Measurements from ENCODE around the gene TRMT44.
"Not testable (repeated sequence)": the region's sequence is repeated elsewhere in the genome, so short reads cannot be mapped to it uniquely, and the experiment has no call there.

TRMT44 gene

DNA sequence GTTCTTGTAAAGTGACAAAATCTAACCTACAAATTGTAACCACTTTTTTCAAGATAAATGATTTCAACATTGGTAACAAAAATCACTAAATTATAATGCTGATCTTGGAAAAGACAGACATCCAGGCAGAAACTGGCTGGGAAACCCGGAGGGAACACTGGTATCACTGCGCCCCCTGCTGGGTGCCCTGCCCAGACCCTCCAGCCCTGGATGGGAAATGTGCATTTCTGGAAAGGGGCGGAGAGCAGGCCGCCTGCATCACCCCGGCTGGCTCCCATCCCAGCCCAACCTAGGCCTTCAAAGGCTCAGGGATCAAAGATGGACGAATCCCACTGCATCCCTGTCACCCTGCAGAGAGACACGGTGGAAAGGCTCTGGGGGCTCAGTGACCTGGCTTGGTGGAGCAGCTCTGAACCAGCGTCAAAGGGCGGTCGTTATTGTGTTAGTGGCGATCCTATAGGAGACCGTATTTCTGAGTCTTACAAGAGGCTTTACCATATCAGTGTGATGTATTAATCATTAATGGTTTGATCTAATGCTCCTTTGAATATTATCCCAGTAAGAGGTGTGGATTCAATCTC, 37.3 kb upstream of the TRMT44 start:
- Histone ChIP-seq H3K36me3 (peaks cover 6% of the 10 kb centered on the region; the same call in 1 of the 2 replicates), H3K27ac (no peak overlapping the region), H3K9me3 (ENCODE audit: severe bottlenecking) (peaks cover 3% of the 10 kb centered on the region), H3K27me3 (ENCODE audit: insufficient read depth, low read depth, severe bottlenecking) (no peaks in the 10 kb centered on the region), H3K4me3 (ENCODE audit: low read depth, low read length) (no peak overlapping the region)
- DNase-seq: peak; percentile 82
- peak; percentile 92 for TF ChIP-seq CTCF (IDR thresholded peaks at IDR 0.05; ENCODE audit: low read depth, low read length)

DNA sequence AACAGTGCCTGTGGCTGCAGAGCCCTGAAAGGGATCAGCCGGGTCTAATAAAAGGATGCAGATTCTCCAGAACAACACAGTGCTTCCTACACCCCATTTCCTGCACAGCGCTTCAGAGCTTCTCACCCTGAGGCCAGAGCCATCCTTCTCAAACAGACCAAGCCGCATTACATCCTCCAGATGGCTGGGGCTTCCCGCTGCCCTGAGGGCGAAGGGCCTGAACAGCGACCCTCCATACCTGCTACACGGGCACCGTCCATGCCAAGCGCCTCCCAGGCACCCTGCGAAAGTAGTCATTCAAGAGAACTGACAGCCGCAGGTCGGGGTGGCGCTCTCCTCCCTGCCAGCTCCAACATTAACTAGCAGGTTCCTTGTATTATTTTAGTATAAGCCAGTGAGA, 36.6 kb upstream of the TRMT44 start:
- H3K27ac ChIP-seq: no peak overlapping the region
- no peak overlapping the region for H3K4me3 ChIP-seq (ENCODE audit: low read depth, low read length)
- no peak for DNase-seq
- peaks cover 9% of the 10 kb centered on the region; the same call in 1 of the 2 replicates for H3K36me3 ChIP-seq
- no peak for TF ChIP-seq CTCF (IDR thresholded peaks at IDR 0.05; ENCODE audit: low read depth, low read length)
- H3K27me3 ChIP-seq (ENCODE audit: insufficient read depth, low read depth, severe bottlenecking): no peaks in the 10 kb centered on the region
- H3K9me3 ChIP-seq (ENCODE audit: severe bottlenecking): peaks cover 3% of the 10 kb centered on the region

GRCh38 chr4:8404791-8405515, 35.6 kb upstream of the TRMT44 start:
- no peaks in the 10 kb centered on the region for H3K27me3 ChIP-seq (ENCODE audit: insufficient read depth, low read depth, severe bottlenecking)
- DNase-seq: no peak
- H3K9me3 ChIP-seq (ENCODE audit: severe bottlenecking): peaks cover 3% of the 10 kb centered on the region
- H3K27ac ChIP-seq: no peak overlapping the region
- no peak overlapping the region for H3K4me3 ChIP-seq (ENCODE audit: low read depth, low read length)
- no peak for TF ChIP-seq CTCF (IDR thresholded peaks at IDR 0.05; ENCODE audit: low read depth, low read length)
- H3K36me3 ChIP-seq: peaks cover 9% of the 10 kb centered on the region

- no peak for TF ChIP-seq CTCF (IDR thresholded peaks at IDR 0.05; ENCODE audit: low read depth, low read length)
- DNase-seq: no peak
- H3K4me3 ChIP-seq (ENCODE audit: low read depth, low read length): no peak overlapping the region
Measured at GRCh38 chr4:8405516-8405875, 35.1 kb upstream of the TRMT44 start.

GRCh38 chr4:8406887-8407286, 33.7 kb upstream of the TRMT44 start:
- H3K27me3 ChIP-seq (ENCODE audit: insufficient read depth, low read depth, severe bottlenecking); H3K9me3 ChIP-seq (ENCODE audit: severe bottlenecking); H3K27ac ChIP-seq; H3K4me3 ChIP-seq (ENCODE audit: low read depth, low read length); H3K36me3 ChIP-seq: not testable (repeated sequence)
- DNase-seq: peak; percentile 80
- peak; percentile 51 for TF ChIP-seq CTCF (IDR thresholded peaks at IDR 0.05; ENCODE audit: low read depth, low read length)

More at GRCh38 chr4:8405516-8405875, 35.1 kb upstream of the TRMT44 start:
- Histone ChIP-seq H3K27me3 (ENCODE audit: insufficient read depth, low read depth, severe bottlenecking) (no peaks in the 10 kb centered on the region), H3K36me3 (peaks cover 9% of the 10 kb centered on the region), H3K9me3 (ENCODE audit: severe bottlenecking) (peaks cover 3% of the 10 kb centered on the region), H3K27ac (no peak overlapping the region)

Data from WERI-Rb-1 (cell line).